Measurements from ENCODE around the gene NFIA.

Gene NFIA

GRCh38 chr1:61501971-61502916 is 419.9 kb downstream of the NFIA start:
- Histone ChIP-seq H3K9me3 (ENCODE audit: control insufficient read depth, low read length) (no peaks in the 10 kb centered on the region), H3K27ac (ENCODE audit: low read depth, low read length, severe bottlenecking) (no peak overlapping the region), H3K4me3 (ENCODE audit: extremely low read depth, insufficient read depth, low read length, poor library complexity, severe bottlenecking) (no peak overlapping the region), H3K4me1 (ENCODE audit: control insufficient read depth, insufficient read depth, low read length, poor library complexity, severe bottlenecking) (no peaks in the 10 kb centered on the region), H3K36me3 (ENCODE audit: control insufficient read depth, insufficient read depth, low read length) (no peaks in the 10 kb centered on the region)
- WGBS, 2 experiments (ENCODE audit: insufficient coverage in 2 of 2), result 77 to 90% methylated on average over 6 to 7 of the region's 12 CpGs

GRCh38 chr1:61504305-61504704 is 421.9 kb downstream of the NFIA start:
- Histone ChIP-seq H3K4me3 (ENCODE audit: extremely low read depth, insufficient read depth, low read length, poor library complexity, severe bottlenecking) (no peak overlapping the region), H3K27ac (ENCODE audit: low read depth, low read length, severe bottlenecking) (no peak overlapping the region), H3K4me1 (ENCODE audit: control insufficient read depth, insufficient read depth, low read length, poor library complexity, severe bottlenecking) (no peaks in the 10 kb centered on the region), H3K9me3 (ENCODE audit: control insufficient read depth, low read length) (no peaks in the 10 kb centered on the region), H3K36me3 (ENCODE audit: control insufficient read depth, insufficient read depth, low read length) (no peaks in the 10 kb centered on the region)
- WGBS, 2 experiments (ENCODE audit: insufficient coverage in 2 of 2), result no CpG with 5 or more reads among the region's 1 CpG

- H3K9me3 ChIP-seq (ENCODE audit: control insufficient read depth, low read length), result no peaks in the 10 kb centered on the region
- no peaks in the 10 kb centered on the region for H3K4me1 ChIP-seq (ENCODE audit: control insufficient read depth, insufficient read depth, low read length, poor library complexity, severe bottlenecking)
- H3K4me3 ChIP-seq (ENCODE audit: extremely low read depth, insufficient read depth, low read length, poor library complexity, severe bottlenecking), result no peak overlapping the region
- 64 to 86% methylated on average over 2 to 3 of the region's 4 CpGs for WGBS, 2 experiments (ENCODE audit: insufficient coverage in 2 of 2)
- no peaks in the 10 kb centered on the region for H3K36me3 ChIP-seq (ENCODE audit: control insufficient read depth, insufficient read depth, low read length)
- no peak overlapping the region for H3K27ac ChIP-seq (ENCODE audit: low read depth, low read length, severe bottlenecking)
Observed at GRCh38 chr1:61504852-61505390, 422.6 kb downstream of the NFIA start.

GRCh38 chr1:61506236-61506635 is 423.9 kb downstream of the NFIA start:
- Histone ChIP-seq H3K4me1 (ENCODE audit: control insufficient read depth, insufficient read depth, low read length, poor library complexity, severe bottlenecking) (no peaks in the 10 kb centered on the region), H3K4me3 (ENCODE audit: extremely low read depth, insufficient read depth, low read length, poor library complexity, severe bottlenecking) (no peak overlapping the region), H3K27ac (ENCODE audit: low read depth, low read length, severe bottlenecking) (no peak overlapping the region), H3K9me3 (ENCODE audit: control insufficient read depth, low read length) (no peaks in the 10 kb centered on the region), H3K36me3 (ENCODE audit: control insufficient read depth, insufficient read depth, low read length) (no peaks in the 10 kb centered on the region)
- 89 to 100% methylated on average over 1 to 2 of the region's 2 CpGs for WGBS, 2 experiments (ENCODE audit: insufficient coverage in 2 of 2)

- Histone ChIP-seq H3K9me3 (ENCODE audit: control insufficient read depth, low read length) (no peaks in the 10 kb centered on the region), H3K4me1 (ENCODE audit: control insufficient read depth, insufficient read depth, low read length, poor library complexity, severe bottlenecking) (no peaks in the 10 kb centered on the region), H3K4me3 (ENCODE audit: extremely low read depth, insufficient read depth, low read length, poor library complexity, severe bottlenecking) (no peak overlapping the region), H3K27ac (ENCODE audit: low read depth, low read length, severe bottlenecking) (no peak overlapping the region), H3K36me3 (ENCODE audit: control insufficient read depth, insufficient read depth, low read length) (no peaks in the 10 kb centered on the region)
- no CpG with 5 or more reads among the region's 4 CpGs for WGBS, 2 experiments (ENCODE audit: insufficient coverage in 2 of 2)
Observed at GRCh38 chr1:61506944-61507500, 424.7 kb downstream of the NFIA start.

Data from mesodermal cell (in vitro differentiated cells).